Inflammatory macrophage (primary cell): ENCODE measurements around the gene LENG8.
"Not testable (repeated sequence)": the region's sequence is repeated elsewhere in the genome, so short reads cannot be mapped to it uniquely, and the experiment has no call there.

Source experiments
- DNase-seq, 2 donors: peaks; one replicate each; pipeline ENCODE4 v3.0.0-alpha.2; 2020 to 2022

Gene LENG8

DNA sequence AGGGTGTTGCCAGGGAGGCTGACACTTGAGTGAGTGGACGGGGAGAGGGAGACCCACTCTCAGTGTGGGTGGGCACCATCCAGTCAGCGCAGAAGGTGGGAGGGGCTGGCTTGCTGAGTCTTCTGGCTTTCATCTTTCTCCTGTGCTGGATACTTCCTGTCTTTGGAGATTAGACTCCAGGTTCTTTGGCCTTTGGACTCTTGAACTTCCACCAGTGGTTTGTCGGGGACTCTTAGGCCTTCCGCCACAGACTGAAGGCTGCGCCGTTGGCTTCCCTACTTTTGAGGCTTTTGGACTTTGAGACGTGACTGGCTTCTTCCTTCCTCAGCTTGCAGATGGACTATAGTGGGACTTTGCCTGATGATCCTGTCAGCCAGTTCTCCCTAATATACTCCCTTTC is 4.3 kb upstream of the LENG8 start:
- DNase-seq, result no peak

DNA sequence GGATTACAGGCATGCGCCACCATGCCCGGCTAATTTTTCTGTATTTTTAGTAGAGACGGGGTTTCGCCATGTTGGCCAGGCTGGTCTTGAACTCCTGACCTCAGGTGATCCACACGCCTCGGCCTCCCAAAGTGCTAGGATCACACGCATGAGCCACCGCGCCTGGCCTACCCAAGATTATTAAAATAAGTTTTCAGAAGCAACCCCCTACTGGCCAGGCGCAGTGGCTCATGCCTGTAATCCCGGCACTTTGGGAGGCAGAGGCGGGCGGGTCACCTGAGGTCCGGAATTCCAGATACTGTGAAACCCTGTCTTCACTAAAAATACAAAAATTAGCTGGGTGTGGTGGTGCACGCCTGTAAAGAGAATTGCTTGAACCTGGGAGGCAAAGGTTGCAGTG is 2.6 kb upstream of the LENG8 start:
- DNase-seq, result not testable (repeated sequence)

DNA sequence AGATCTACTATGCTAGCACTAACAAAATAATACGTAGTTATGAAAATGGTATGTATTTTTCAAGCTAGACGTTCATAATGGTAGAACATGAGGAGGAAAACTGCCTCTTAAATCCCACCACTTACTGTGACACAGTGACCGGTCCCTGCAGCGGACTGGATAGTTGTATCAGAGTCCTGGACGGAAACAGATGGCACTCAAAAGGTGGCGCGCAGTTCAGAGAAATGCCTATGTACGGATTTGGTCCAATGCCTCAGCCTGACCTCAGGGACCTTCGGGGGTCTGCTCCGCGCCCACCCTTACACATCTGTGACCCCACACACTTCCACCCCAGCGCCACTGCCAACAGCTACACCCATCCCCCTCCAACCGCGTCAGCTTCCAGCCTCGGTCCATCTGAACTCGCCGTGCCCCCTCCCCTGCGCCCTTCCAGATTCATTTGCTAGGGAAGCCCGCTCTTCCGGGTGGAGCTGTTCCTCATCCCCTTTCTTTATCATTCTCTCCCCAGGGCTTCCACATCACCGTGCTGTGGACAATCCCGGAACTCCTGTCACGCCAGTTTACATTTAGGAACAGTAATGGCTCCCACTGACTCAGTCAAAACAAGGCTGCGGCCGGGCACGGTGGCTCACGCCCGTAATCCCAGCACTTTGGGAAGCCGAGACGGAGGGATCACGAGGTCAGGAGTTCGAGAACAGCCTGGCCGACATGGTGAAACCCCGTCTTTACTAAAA is 792 bp upstream of the LENG8 start:
- peak; percentile 52 to 56 for DNase-seq

DNA sequence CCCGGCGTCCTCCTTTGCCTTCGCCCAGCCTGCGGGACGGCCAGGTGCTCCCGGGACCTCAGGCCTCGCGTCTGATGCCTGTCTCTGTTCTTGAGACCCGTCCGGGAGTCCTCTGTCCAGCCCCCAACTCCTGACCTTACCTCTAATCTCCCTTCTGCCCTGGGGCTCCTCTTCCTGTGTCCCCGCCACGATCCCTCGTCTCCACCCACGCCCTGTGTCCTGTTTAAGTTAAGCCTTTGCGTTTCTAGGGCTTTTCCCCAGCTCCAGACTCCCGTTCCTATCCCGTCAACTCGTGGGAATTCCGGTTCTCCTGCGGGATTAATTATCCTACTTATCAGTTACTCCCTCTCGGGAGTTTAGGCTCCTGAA is 686 bp downstream of the LENG8 start:
- DNase-seq, result peak in 1 of 2 donors; percentile 44

DNA sequence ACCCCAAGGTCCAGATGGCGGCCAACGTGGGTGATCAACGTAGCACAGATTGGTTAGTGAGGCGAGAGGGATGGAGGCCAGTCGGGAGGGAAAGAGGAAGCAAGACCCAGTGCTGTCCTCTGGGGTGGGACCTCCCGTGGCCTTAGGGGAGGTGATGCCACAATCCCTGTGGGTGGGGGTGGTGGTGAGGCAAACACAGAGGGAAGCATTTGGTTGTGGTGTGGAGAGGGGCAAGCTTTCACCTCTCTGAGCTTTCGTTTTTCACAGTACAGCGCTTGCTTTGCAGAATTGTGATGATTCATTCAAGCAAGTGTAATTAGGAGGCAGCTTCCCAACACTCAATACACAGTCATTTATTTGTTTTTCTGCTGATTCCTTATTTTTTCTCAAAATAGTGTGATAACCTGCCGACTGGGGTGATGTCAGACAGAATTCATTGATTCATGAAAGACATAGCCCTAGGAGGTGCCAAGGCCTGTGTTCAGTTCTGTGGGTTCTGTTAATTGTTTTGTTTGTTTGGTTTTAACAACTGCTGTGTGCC is 2.4 kb downstream of the LENG8 start:
- DNase-seq, result peak; percentile 91

DNA sequence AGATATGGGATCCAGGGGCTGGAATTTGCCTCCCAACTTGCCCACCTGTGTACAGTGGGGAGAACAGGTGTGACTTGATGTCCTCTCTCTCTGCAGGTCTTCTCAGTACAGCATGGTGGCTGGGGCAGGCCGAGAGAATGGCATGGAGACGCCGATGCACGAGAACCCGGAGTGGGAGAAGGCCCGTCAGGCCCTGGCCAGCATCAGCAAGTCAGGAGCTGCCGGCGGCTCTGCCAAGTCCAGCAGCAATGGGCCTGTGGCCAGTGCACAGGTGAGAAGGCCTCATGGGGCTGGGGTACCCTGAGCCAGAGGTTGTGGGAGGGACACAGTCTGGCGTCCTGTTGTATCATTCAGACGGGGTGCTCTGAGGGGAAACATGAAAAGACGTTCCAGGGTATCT is 3.0 kb downstream of the LENG8 start:
- DNase-seq, result no peak

DNA sequence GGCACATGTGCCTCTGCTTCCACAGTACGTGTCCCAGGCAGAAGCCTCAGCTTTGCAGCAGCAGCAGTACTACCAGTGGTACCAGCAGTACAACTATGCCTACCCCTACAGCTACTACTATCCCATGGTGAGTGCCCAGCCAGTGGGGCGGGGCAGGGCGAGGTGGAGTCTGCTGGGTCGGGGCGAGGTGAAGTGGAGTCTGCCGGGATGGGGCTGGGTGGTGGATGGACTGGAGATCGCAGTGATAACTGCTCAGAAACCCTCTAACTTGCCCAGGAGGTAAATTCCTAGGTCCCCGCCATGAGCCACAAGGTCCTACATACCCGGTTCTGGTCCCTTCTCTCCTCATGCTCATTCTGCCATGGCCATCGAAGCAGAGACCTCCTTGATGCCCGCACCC is 3.6 kb downstream of the LENG8 start:
- no peak for DNase-seq

DNA sequence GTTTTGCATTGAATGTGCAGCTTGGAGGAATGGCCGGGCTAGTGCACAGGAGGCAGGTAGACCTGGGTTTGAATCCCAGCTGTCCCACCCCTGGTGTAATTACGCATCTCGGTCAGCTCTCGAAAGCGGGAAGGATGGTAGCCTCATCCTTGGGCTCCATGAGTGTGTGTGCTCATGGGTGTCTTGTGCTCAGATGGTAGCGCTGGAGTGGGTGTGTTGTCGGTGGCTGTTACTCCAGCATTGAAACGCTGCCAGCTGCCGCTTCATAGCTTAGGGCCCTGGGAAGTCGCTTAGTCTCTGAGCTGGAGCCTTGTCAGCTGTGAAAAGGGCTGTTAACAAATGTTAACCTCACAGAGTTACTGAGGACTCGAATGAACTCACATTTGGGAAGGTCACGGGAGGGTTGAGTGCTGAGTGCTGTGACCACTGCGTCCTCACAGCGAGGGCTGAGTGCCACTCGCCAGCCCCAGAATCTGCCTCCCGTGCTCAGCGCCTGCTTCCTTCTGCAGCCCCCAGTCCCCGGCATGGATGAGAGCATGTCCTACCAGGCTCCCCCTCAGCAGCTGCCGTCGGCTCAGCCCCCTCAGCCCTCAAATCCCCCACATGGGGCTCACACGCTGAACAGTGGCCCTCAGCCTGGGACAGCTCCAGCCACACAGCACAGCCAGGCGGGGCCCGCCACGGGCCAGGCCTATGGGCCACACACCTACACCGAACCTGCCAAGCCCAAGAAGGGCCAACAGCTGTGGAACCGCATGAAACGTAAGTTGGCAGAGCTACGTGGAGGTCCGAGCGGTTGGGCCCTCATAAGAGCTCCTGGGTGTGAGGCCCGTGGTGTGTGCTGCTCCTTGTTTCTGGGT is 5.2 kb downstream of the LENG8 start:
- DNase-seq, result no peak

DNA sequence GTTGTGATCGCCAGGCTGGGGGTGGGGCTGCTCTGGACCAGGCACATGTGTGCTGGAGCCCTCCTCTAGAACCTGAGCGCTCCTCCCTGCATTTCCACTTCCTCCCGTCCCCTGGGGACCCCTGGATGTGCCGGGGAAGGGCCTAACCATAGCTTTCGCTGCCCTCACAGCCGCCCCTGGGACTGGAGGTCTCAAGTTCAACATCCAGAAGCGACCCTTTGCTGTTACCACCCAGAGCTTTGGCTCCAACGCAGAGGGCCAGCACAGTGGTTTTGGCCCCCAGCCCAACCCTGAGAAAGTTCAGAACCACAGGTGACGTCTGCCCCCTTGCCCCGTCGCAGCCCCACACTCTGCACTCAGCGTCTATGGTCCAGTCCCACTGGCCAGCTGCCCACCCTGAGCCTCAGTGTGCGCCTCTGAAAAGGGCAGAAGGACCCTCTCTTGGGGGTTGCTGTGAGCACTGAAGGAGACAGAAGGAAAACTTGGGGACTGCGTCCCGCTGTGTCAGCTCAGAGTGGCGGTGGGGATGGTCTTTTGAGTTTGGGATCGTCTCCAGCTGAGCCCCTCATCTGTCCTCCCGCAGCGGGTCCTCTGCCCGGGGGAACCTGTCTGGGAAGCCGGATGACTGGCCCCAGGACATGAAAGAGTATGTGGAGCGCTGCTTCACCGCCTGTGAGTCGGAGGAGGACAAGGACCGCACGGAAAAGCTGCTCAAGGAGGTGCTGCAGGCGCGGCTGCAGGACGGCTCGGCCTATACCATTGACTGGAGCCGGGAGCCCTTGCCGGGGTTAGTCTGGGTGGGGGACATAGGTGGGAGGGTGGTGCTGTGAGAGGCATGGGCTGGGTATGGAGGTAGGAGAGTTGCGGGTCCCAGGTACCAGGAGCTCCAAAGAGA is 6.0 kb downstream of the LENG8 start:
- no peak for DNase-seq

DNA sequence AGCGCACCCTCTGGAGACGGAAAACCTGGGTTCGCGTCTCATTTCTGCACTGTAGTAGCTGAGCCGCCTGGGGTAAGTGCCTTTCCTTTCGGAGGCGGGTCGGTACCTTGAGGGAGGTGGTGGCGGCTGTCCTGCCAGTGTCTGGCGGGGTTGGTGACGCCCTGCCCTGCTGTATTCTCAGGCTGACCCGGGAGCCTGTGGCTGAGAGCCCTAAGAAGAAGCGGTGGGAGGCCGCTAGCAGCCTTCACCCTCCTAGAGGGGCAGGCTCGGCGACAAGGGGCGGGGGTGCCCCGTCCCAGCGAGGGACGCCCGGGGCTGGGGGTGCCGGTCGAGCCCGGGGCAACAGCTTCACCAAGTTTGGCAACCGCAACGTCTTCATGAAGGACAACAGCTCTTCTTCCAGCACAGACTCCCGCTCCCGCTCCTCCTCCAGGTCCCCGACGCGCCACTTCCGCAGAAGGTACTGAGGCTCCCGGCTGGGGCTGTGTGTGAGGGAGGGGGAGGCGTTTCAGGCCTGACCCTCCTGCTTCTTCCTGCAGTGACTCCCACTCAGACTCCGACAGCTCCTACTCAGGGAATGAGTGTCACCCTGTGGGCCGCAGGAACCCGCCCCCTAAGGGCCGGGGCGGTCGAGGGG is 6.9 kb downstream of the LENG8 start:
- DNase-seq, result no peak

DNA sequence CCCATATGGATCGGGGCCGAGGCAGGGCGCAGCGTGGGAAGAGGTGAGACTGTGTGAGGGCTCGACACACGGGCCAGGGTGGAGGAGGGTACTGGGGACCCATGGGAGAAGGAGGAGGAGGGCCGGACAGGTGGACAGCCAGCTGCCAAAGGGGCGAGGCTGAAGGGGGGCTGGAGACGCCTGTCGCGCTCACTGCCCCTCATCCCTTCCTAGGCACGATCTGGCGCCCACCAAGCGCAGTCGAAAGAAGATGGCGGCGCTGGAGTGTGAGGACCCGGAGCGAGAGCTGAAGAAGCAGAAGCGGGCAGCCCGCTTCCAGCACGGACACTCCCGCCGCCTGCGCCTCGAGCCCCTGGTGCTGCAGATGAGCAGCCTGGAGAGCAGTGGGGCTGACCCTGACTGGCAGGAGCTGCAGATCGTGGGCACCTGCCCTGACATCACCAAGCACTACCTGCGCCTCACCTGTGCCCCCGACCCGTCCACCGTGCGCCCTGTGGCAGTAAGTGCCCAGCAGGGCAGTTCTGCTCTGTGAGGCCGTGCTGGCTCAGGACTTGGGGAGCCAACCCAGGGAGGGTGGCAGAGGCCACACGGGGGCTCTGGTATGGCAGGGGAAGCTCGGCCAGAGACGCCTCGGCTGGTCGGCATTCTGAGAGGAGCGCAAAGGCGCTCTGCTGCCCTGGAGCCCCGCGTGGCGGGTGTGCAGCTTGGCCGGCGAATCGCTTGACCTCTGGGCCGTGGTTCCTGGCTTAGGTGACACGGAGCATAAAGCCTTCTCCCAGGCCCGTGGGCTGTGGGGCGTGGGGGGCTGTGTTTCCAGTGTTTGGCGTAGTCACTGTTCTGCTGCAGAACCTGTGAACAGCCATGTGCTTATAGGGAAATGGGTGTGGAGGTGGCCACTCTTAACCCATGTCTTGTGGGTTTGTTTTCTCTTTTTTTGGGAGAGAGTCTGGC is 7.7 kb downstream of the LENG8 start:
- DNase-seq, result no peak

DNA sequence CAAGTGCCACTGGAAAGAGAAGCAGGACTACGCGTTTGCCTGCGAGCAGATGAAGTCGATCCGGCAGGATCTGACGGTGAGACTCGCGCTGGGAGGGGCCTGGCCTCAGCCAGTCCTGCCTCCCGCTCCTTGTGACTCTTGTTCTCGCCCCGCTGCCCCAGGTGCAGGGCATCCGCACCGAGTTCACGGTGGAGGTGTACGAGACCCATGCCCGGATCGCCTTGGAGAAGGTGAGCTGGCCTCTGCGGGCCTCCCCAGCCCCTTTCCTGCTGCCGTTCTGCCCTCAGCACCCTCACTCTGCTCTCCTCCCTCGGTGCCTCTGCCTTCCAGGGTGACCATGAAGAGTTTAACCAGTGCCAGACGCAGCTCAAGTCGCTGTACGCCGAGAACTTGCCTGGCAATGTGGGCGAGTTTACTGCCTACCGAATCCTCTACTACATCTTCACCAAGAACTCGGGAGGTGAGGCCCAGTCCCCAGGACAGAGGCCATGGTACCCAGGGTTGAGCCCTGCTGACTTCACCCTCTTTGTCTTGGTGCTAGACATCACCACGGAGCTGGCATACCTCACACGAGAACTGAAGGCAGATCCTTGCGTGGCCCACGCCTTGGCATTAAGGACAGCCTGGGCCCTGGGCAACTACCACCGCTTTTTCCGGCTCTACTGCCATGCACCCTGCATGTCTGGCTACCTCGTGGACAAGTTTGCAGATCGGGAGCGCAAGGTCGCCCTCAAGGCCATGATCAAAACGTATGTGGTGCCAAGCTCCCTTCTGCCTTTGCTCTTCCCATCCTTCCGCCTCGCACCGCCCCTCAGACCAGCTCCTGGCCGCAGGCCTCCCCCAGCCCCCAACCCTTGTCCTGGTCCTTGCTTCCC is 9.0 kb downstream of the LENG8 start:
- no peak for DNase-seq

DNA sequence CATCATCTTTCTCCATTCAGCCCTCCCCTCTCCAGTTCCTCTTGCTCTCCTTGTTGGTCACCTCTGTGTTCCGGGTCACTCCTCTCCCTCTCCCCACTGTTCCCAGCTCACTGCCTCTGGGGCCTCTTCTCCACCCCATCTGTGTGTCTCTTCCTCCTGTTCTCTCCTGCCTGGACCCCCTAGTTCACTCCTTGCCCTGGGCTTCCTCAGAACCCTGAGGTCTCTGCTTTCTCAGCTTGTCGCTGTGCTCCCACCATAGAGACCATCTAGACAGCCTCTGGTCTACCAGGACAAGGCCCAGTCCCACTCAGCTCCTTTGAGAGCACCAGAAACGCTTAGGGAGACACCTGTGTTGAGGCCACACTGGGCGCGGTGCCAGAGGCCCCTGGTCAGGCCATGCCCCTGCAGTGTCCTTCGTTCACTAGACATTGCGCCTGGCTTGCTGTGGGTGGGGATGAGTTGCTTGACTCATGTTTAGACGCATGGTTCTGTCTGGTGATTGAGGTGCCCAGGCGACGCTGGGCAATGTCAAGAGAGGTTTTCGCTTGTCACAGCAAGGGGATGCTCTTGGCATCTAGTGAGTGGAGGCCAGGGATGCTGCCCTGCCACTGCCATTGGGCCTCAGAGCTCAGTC is 9.8 kb downstream of the LENG8 start:
- DNase-seq, result no peak

DNA sequence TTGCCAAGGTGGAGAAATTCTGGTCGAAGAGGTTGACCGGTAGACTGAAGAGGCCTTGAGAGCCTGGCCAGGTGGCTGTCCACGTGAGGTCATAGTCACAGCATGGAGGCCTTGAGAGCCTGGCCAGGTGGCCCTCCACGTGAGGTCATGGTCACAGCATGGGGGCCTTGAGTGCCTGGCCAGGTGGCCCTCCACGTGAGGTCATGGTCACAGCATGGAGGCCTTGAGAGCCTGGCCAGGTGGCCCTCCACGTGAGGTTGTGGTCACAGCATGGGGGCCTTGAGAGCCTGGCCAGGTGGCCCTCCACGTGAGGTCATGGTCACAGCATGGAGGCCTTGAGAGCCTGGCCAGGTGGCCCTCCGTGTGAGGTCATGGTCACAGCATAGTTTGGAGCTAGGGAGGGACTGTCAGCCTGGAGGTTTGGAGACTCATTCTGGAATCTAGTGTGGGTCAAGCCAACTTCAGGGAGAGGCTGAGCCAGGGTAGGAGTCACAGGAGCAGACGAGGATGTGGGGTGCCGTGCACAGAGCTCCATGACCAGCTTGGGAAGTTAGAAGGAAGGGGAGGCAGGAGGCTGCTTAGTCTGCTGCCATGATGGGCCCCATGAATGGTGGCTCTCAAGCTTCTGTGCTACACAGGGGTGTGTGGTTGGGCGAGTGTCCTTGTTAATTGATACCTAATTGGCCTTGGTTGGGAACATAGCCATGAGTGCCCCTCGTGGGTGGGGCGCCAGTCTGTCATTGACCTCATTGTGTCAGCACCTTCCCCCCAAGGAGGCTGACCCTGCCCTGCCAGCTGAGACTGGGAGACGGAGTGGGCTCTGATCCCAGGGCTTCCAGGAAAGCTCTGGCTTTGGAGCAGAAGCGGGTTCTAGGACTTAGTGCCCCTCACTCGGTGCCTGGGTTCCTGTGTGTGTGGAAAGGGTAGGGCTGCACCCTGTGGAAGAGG is 10.6 kb downstream of the LENG8 start:
- no peak for DNase-seq

DNA sequence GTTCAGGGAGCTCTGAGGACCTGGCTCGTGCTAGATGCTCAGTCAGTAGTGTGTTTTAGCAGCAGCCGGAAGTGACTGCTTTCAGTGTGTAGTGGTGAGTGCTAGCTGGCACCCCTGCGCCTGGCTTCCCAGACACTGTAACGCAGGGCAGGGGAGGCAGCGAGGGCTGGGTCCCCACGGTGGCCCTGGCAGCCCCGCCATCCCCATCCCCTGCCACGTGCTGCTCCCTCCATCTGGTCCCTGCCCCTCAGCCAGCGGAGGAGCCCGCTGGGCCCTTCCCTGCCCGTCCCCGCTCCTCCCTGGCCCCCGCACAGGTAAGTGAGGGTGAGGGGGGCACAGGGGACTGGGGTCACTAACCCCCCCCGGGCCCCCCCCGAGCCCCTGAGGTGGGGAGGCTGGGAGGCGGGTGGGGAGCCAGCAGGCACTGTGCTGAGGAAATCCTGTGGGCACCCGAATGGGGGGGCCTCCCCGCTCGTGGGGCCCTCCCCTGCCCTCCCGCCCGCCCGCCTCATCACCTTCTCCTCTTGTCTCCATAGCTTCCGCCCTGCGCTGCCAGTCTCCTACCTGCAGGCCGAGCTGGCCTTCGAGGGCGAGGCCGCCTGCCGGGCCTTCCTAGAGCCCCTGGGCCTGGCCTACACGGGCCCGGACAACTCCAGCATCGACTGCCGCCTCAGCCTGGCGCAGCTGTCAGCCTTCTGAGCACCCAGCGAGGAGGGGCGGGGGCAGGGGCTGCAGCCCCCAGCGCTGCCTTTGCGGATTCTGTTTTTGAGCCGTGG is 11.4 kb downstream of the LENG8 start:
- no peak for DNase-seq

DNA sequence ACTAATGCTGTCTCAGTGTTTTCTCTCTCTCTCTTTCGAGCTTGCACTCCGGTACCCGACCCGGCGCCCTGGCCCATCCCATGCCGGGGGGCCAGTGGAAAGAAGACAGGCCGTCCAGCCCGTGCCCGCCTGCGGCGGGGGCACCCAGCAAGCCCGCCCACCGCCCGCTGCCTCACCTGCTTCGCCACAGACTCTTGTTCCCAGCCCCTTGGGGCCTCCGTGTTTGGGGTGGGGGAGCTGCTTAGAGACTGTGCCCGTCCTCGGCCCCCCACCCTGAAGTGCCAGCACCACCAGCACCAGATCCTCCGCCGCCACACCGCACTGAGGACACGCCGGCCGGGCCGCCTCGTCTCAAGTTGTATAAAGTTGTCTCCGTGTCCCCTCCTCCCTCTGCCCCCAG is 12.2 kb downstream of the LENG8 start:
- DNase-seq, result no peak

DNA sequence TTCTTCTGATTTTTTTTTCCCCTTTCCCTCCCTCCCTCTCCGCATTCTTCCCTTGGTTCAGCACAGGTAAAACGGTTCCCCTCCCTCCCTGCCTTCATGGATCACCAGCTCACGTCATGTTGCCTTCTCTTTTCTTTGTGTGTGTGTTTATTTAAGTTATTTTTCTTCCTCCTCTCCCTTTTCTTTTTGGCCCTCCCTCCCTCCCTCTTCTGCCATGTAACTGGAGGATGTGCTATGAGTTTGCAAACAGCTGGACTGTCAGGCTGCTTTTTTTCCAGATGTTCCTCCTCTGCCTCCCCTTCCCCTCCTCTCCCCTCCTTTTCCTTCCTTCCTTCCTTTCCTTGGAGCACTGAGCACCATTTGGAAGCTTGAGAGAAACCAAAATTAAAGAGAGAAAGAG is 12.6 kb downstream of the LENG8 start:
- DNase-seq, result no peak
